IPS-15b (cell line): ENCODE results near the gene MAPKAP1.

Experiments used
- H3K27me3 ChIP-seq: one replicate; pipeline ENCODE4 v1.6.1; 2013; ENCODE audit warnings: low read length; ENCODE audit not compliant: control insufficient read depth, insufficient read depth
- H3K36me3 ChIP-seq: one replicate; pipeline ENCODE4 v1.6.1; 2013; ENCODE audit warnings: low read length; ENCODE audit not compliant: control insufficient read depth, insufficient read depth
- H3K4me1 ChIP-seq: one replicate; pipeline ENCODE4 v1.6.1; 2013; ENCODE audit warnings: mild to moderate bottlenecking, low read length; ENCODE audit not compliant: control insufficient read depth, insufficient read depth
- H3K4me3 ChIP-seq: one replicate; pipeline ENCODE4 v1.5.1; 2013; ENCODE audit warnings: low read depth, low read length
- H3K9ac ChIP-seq: one replicate; pipeline ENCODE4 v1.6.1; 2013; ENCODE audit warnings: low read depth, mild to moderate bottlenecking, low read length
- H3K9me3 ChIP-seq: one replicate; pipeline ENCODE4 v1.6.1; 2013; ENCODE audit warnings: mild to moderate bottlenecking, low read length; ENCODE audit not compliant: control insufficient read depth, insufficient read depth

MAPKAP1 gene

DNA sequence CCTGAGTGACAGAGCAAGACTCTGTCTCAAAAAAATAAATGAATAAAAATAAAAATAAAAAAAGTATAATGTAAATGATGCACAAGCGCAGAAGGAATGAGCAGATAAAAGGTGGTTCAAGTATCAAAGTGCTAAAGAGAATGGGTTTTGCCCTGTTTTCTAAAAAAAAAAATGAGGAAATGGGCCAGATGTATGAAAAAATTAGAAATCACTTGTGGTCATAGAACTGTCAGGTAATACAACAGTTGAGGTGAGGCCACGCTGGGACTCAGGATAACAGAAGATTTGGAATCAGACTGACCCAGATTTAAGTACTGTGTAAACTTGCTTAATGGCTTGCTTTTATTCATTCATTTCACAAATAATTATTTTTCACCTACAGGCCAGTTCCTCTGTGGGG is 69.8 kb downstream of the MAPKAP1 start:
- Histone ChIP-seq H3K9ac (no peak overlapping the region), H3K27me3 (no peaks in the 10 kb centered on the region), H3K4me3 (no peak overlapping the region), H3K4me1 (peaks cover 13% of the 10 kb centered on the region), H3K9me3 (no peaks in the 10 kb centered on the region), H3K36me3 (no peaks in the 10 kb centered on the region)

DNA sequence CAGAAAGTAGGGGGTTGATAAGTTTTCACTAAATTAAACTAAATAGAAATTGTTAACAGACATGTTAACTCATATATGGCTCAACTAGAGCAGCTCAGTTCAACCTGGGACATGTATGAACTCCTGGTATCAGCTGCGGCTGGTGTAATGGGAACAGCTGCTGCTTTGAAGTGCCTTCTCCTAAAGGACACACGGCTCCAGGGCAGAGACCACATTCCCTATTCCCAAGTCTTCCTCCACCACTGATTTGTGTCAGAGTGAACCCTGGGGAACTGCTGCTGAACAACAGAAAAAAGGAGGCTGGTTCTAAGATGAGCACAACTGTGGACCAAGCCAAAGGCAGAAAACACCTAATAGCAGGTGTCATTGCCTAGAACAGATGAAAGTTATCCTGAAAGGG is 71.1 kb downstream of the MAPKAP1 start:
- Histone ChIP-seq H3K36me3 (no peaks in the 10 kb centered on the region), H3K9me3 (no peaks in the 10 kb centered on the region), H3K9ac (no peak overlapping the region), H3K4me3 (no peak overlapping the region), H3K4me1 (peaks cover 13% of the 10 kb centered on the region), H3K27me3 (no peaks in the 10 kb centered on the region)

DNA sequence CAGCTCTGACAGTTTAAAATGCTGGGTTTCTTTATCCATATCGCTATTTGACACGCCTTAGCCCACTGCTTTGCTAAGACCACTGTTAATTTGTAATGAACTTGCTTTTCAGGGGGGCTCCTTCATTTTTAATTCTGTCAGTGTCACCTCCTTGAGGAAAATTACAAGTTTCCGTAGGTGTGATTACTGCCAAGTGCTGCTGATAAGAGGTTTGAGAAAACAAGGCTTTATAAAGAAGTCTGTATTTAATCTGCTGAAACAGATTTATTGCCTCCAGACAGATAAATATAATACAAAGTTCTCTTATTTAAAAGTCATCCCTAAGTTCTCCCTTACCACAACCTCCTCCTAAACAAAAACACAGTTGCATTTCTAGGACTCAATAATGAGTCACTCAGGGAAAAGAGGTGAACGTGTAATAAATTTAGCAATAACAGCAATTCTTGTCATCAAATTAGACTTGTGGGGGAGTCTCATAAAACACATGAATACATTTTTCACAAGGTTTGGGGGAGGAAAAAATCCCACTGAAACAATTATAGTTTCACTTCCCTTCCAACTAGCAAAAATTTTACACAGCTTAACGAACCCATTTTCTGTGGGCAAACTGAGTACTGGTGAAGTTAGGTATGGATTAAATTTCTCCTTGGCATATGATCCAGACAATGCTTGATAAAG is 72.8 kb downstream of the MAPKAP1 start:
- Histone ChIP-seq H3K4me3 (no peak overlapping the region), H3K36me3 (no peaks in the 10 kb centered on the region), H3K4me1 (peaks cover 15% of the 10 kb centered on the region), H3K9ac (no peak overlapping the region), H3K9me3 (no peaks in the 10 kb centered on the region), H3K27me3 (no peaks in the 10 kb centered on the region)

DNA sequence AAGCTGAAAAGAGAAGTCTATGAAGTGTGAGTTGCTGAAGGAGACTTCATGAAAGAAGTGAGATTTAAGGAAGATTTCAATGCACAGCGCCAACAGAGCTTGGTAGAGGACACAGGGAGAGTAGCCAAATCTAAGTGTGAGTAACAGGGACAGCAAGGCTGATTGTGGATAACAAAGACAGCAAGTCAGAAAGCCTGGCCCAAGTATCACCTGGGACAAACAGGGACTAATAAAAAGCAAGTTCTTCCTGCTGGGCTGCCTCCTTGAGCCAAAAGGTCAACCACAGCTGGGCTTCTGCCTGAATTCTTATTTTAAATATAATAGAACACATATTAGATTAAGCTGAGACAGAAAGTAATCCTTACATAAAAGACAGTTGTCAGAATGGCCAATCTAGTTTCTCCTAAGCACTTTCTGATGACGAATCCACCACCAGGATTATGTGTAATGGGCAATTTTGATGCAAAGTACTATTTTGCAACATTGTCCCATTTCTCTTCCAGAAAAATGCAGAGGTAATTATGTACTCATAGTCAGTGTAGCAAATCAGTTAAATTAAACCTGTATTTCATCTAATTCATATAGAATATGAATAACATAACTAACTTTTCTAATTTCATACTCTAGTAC is 73.8 kb downstream of the MAPKAP1 start:
- Histone ChIP-seq H3K36me3 (no peaks in the 10 kb centered on the region), H3K9ac (no peak overlapping the region), H3K4me1 (peaks cover 15% of the 10 kb centered on the region), H3K4me3 (no peak overlapping the region), H3K27me3 (no peaks in the 10 kb centered on the region), H3K9me3 (no peaks in the 10 kb centered on the region)

DNA sequence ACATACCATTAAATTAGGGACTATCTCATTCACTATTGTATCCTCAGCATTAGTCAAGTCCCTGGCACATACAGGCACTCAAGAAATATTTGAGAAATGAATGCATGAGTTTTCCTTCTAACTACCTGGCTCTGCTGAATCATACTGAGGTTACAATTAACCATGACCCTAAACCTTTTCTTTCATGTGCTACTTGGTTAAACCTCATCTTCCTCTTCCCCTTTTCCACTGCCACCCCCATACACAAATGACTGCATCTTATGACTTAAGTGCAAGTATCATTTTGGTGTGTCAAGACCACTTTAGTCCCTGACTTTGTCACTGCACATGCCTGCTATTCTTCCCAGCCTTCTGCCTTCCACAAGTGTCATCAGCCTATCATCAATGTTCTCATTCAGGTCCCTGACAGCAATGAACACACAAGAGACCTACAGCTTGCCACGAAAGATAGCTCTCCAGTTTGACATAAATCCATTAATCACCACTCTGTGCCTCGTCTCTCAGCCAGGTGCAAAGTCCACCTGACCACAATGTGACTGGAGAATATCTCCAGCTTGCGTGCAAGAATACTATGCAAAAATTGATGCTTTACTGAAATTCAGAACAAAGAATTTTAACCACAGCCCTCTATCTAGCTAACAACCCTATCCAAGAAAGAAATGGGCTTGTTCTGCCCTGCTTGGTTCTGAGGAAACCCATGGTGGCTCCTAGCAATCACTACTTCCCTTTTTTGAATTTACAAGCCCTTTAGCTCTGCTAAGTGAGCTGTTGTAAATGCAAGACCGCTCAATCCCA is 74.5 kb downstream of the MAPKAP1 start:
- H3K4me1 ChIP-seq, result peaks cover 15% of the 10 kb centered on the region
- H3K4me3 ChIP-seq, result no peak overlapping the region
- no peak overlapping the region for H3K9ac ChIP-seq
- H3K27me3 ChIP-seq, result no peaks in the 10 kb centered on the region
- H3K9me3 ChIP-seq, result no peaks in the 10 kb centered on the region
- no peaks in the 10 kb centered on the region for H3K36me3 ChIP-seq

- Histone ChIP-seq H3K4me3 (no peak overlapping the region), H3K9me3 (no peaks in the 10 kb centered on the region), H3K9ac (no peak overlapping the region), H3K27me3 (no peaks in the 10 kb centered on the region), H3K4me1 (peaks cover 15% of the 10 kb centered on the region), H3K36me3 (no peaks in the 10 kb centered on the region)
Measured at GRCh38 chr9:125631391-125632085, 75.5 kb downstream of the MAPKAP1 start.

DNA sequence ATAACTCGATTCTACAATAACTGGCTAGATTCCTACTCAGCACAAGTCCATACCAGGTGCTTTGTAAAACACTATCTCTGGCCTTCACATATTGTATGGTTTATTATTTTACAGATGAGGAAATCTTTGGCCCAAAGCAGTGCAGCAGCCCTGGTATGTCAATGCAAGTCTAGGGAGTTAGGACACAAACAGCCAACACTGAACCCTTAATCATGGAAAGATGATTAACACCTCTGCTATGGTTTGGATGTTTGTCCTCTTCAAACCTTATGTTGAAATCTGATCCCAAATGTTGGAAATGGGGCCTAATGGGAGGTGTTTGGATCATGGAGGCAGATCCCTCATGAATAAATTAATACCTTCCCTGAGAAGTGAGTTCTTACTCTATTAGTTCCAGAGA is 76.6 kb downstream of the MAPKAP1 start:
- H3K36me3 ChIP-seq, result no peaks in the 10 kb centered on the region
- no peak overlapping the region for H3K4me3 ChIP-seq
- H3K27me3 ChIP-seq, result no peaks in the 10 kb centered on the region
- H3K4me1 ChIP-seq, result peaks cover 12% of the 10 kb centered on the region
- no peaks in the 10 kb centered on the region for H3K9me3 ChIP-seq
- H3K9ac ChIP-seq, result no peak overlapping the region

DNA sequence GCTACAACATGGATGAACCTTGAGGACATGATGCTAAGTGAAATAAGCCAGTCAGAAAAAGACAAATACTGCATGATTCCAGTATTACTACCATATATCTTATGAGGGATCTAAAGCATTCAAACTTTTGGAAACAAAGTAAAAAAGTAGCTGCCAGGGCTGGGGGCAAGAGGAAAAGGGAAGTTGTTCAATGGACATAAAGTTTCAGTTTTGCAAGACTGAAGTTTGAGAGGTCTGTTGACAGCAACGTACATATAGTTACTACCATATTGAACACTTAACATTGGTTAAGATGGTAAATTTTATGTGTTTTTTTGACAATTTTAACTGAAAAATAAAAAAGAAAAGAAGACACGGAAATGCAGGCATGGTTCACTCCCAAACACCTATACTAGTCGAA is 77.6 kb downstream of the MAPKAP1 start:
- H3K9ac ChIP-seq, result no peak overlapping the region
- H3K9me3 ChIP-seq, result no peaks in the 10 kb centered on the region
- H3K27me3 ChIP-seq, result no peaks in the 10 kb centered on the region
- H3K4me3 ChIP-seq, result no peak overlapping the region
- peaks cover 12% of the 10 kb centered on the region for H3K4me1 ChIP-seq
- H3K36me3 ChIP-seq, result no peaks in the 10 kb centered on the region

DNA sequence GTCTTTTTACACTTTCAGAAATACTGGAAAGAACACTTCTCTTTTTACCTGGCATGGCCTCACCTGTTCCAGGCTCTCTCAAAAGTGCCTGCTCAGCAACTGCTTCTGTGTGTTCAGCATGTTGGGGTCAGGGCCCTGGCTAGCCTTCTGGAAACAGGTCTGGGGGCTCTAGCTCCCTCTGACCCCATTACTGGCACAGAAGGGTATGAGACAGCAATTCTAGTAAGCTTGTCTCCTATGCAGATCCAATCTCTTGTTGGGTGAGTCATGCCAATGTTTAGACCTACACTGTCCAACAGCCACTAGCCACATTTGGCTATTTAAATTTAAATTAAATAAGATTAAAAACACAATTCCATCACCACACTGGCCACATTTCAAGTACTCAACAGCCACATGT is 80.8 kb downstream of the MAPKAP1 start:
- H3K9ac ChIP-seq, result no peak overlapping the region
- peaks cover 2% of the 10 kb centered on the region for H3K4me1 ChIP-seq
- H3K36me3 ChIP-seq, result no peaks in the 10 kb centered on the region
- H3K4me3 ChIP-seq, result no peak overlapping the region
- no peaks in the 10 kb centered on the region for H3K9me3 ChIP-seq
- H3K27me3 ChIP-seq, result no peaks in the 10 kb centered on the region

GRCh38 chr9:125621170-125621569 is 85.8 kb downstream of the MAPKAP1 start:
- Histone ChIP-seq H3K27me3 (no peaks in the 10 kb centered on the region), H3K9me3 (no peaks in the 10 kb centered on the region), H3K9ac (no peak overlapping the region), H3K36me3 (no peaks in the 10 kb centered on the region), H3K4me1 (no peaks in the 10 kb centered on the region), H3K4me3 (no peak overlapping the region)

GRCh38 chr9:125620216-125620615 is 86.8 kb downstream of the MAPKAP1 start:
- H3K36me3 ChIP-seq, result no peaks in the 10 kb centered on the region
- H3K9me3 ChIP-seq, result no peaks in the 10 kb centered on the region
- no peaks in the 10 kb centered on the region for H3K4me1 ChIP-seq
- H3K9ac ChIP-seq, result no peak overlapping the region
- H3K4me3 ChIP-seq, result no peak overlapping the region
- no peaks in the 10 kb centered on the region for H3K27me3 ChIP-seq
